Caco-2 (cell line): ENCODE measurements around the gene TTC27. TPM values are rescaled to one million over a fixed set of nuclear protein-coding genes. Genes with fewer than 3 reads are reported as not detected.

Experiments used
- BruUV-seq: library from RNA; stranded (reverse); fragments of 400-500 nt; replicated peaks from 2 replicates; lab custom pipeline; 2021; lab: Mats Ljungman, UMichigan
- CTCF ChIA-PET: fragments of 300-600 bp; sonication (Branson Sonifier 250); formaldehyde crosslinking; loops from one replicate; lab custom pipeline; 2022; ENCODE audit warnings: antibody characterized with exemption; lab: Charles Lee
- POLR2A ChIA-PET: fragments of 300-600 bp; sonication (Branson Sonifier 250); formaldehyde crosslinking; loops from one replicate; lab custom pipeline; 2022; ENCODE audit warnings: antibody characterized with exemption; lab: Charles Lee
- DNase-seq, 2 experiments: peaks; one replicate each; pipeline versions ENCODE4 v3.0.0 to v3.0.0-alpha.2; 2020 to 2022
- H3K27me3 ChIP-seq: replicated peaks from 2 replicates; pipeline ENCODE4 v1.6.0; 2011; ENCODE audit warnings: low read length; ENCODE audit not compliant: control insufficient read depth, insufficient read depth
- H3K36me3 ChIP-seq: 2 replicates; pipeline ENCODE4 v1.5.1; 2011; ENCODE audit warnings: low read length; ENCODE audit not compliant: control insufficient read depth, insufficient read depth
- H3K4me1 ChIP-seq: fragments of 250-450 bp; sonication (Bioruptor Pico); 2 replicates; pipeline ENCODE4 v1.5.1; 2020; ENCODE audit warnings: mild to moderate bottlenecking
- H3K4me3 ChIP-seq: 2 replicates; pipeline ENCODE4 v1.5.1; 2011; ENCODE audit warnings: low read depth, mild to moderate bottlenecking, control low read depth, low read length
- H3K9me3 ChIP-seq: fragments of 250-450 bp; sonication (Bioruptor Pico); 2 replicates; pipeline ENCODE4 v1.5.1; 2020; ENCODE audit warnings: mild to moderate bottlenecking, moderate library complexity
- H3K27ac Mint-ChIP-seq: one replicate; pipeline ENCODE4 v1.8.0; 2022; ENCODE audit warnings: mixed read lengths; ENCODE audit not compliant: unreplicated experiment
- H3K27me3 Mint-ChIP-seq: one replicate; pipeline ENCODE4 v1.8.0; 2022; ENCODE audit warnings: mixed read lengths; ENCODE audit not compliant: insufficient read depth, unreplicated experiment
- H3K36me3 Mint-ChIP-seq: one replicate; pipeline ENCODE4 v1.8.0; 2022; ENCODE audit warnings: mild to moderate bottlenecking, mixed read lengths; ENCODE audit not compliant: insufficient read depth, unreplicated experiment
- H3K4me1 Mint-ChIP-seq: one replicate; pipeline ENCODE4 v1.8.0; 2022; ENCODE audit warnings: low read depth, mixed read lengths; ENCODE audit not compliant: unreplicated experiment
- H3K4me3 Mint-ChIP-seq: one replicate; pipeline ENCODE4 v1.8.0; 2022; ENCODE audit warnings: mild to moderate bottlenecking, moderate library complexity, mixed read lengths; ENCODE audit not compliant: unreplicated experiment
- H3K9me3 Mint-ChIP-seq: one replicate; pipeline ENCODE4 v1.8.0; 2022; ENCODE audit warnings: mixed read lengths; ENCODE audit not compliant: unreplicated experiment
- CTCF ChIP-seq, 2 experiments: fragments of 200-600 bp in 1 of 2; IDR thresholded peaks; 1 replicate in 1 of 2; 2 replicates in 1 of 2; pipeline versions ENCODE4 v1.5.1 to v1.8.0; 2011 to 2022; ENCODE audit warnings: antibody characterized with exemption in 1 of 2, control low read depth in 1 of 2, inconsistent platforms in 1 of 2, low read depth in 1 of 2, low read length in 1 of 2, mild to moderate bottlenecking in 1 of 2, moderate library complexity in 1 of 2; ENCODE audit not compliant: insufficient read depth in 1 of 2, severe bottlenecking in 1 of 2, unreplicated experiment in 1 of 2
- intact Hi-C: fragments of 100-400 bp; cut with micrococcal nuclease; formaldehyde crosslinking; loops from one replicate; pipeline ENCODE4 v1.10.0; 2022; ENCODE audit not compliant: unreplicated experiment
- total RNA-seq: library from RNA; stranded (reverse); gene quantifications from 2 replicates; pipeline ENCODE4 v1.2.3, GENCODE V29; 2022

The TTC27 gene
- total RNA-seq, 1 experiment from 2014 or later: 20.6 TPM

GRCh38 chr2:32760628-32761027 is 132.8 kb downstream of the TTC27 start:
- Mint-ChIP-seq H3K36me3 (peaks cover 14% of the 10 kb centered on the region), H3K27me3 (no peaks in the 10 kb centered on the region), H3K9me3 (no peaks in the 10 kb centered on the region), H3K27ac (no peak overlapping the region), H3K4me3 (no peak overlapping the region), H3K4me1 (peaks cover 8% of the 10 kb centered on the region)
- TF ChIP-seq CTCF (IDR thresholded peaks at IDR 0.05; ENCODE audit: insufficient read depth in 1 of 2, low read depth in 1 of 2, low read length in 1 of 2, severe bottlenecking in 1 of 2, unreplicated experiment in 1 of 2): no peak
- H3K9me3 ChIP-seq: no peaks in the 10 kb centered on the region
- H3K36me3 ChIP-seq: no peaks in the 10 kb centered on the region
- intact Hi-C loops: no loop called here
- H3K27me3 ChIP-seq: no peaks in the 10 kb centered on the region
- no peak for DNase-seq
- POLR2A ChIA-PET: no interaction called here
- no peak overlapping the region for H3K4me3 ChIP-seq
- 0 out of 2 replicates have a peak, but pooled peaks cover 4% of the 10 kb centered on the region for H3K4me1 ChIP-seq
- CTCF ChIA-PET: no interaction called here
- BruUV-seq: no TSS peak

GRCh38 chr2:32768387-32769174 is 140.7 kb downstream of the TTC27 start:
- Mint-ChIP-seq H3K36me3 (no peaks in the 10 kb centered on the region), H3K4me3 (no peak overlapping the region), H3K27me3 (no peaks in the 10 kb centered on the region), H3K4me1 (peaks cover 3% of the 10 kb centered on the region), H3K9me3 (no peaks in the 10 kb centered on the region), H3K27ac (no peak overlapping the region)
- DNase-seq: no peak
- POLR2A ChIA-PET: no interaction called here
- intact Hi-C loops: no loop called here
- H3K4me1 ChIP-seq: 0 out of 2 replicates have a peak, but pooled peaks cover 4% of the 10 kb centered on the region
- H3K27me3 ChIP-seq: no peaks in the 10 kb centered on the region
- BruUV-seq: no TSS peak
- H3K9me3 ChIP-seq: no peaks in the 10 kb centered on the region
- no peaks in the 10 kb centered on the region for H3K36me3 ChIP-seq
- CTCF ChIA-PET: no interaction called here
- no peak overlapping the region for H3K4me3 ChIP-seq
- TF ChIP-seq CTCF (IDR thresholded peaks at IDR 0.05; ENCODE audit: insufficient read depth in 1 of 2, low read depth in 1 of 2, low read length in 1 of 2, severe bottlenecking in 1 of 2, unreplicated experiment in 1 of 2): no peak

GRCh38 chr2:32770360-32770759 is 142.5 kb downstream of the TTC27 start:
- no peaks in the 10 kb centered on the region for H3K4me1 ChIP-seq
- H3K27me3 ChIP-seq: no peaks in the 10 kb centered on the region
- no peaks in the 10 kb centered on the region for H3K9me3 ChIP-seq
- no peak overlapping the region for H3K27ac Mint-ChIP-seq
- no peak overlapping the region for H3K4me3 Mint-ChIP-seq
- TF ChIP-seq CTCF (IDR thresholded peaks at IDR 0.05; ENCODE audit: insufficient read depth in 1 of 2, low read depth in 1 of 2, low read length in 1 of 2, severe bottlenecking in 1 of 2, unreplicated experiment in 1 of 2): no peak
- no peaks in the 10 kb centered on the region for H3K27me3 Mint-ChIP-seq
- CTCF ChIA-PET: no interaction called here
- no peaks in the 10 kb centered on the region for H3K36me3 Mint-ChIP-seq
- POLR2A ChIA-PET: interaction anchor here (0.5 kb wide), 1 partner anchor 249 kb away, joined by 9 read pairs; no protein-coding TSS in a partner anchor
- H3K9me3 Mint-ChIP-seq: no peaks in the 10 kb centered on the region
- no peaks in the 10 kb centered on the region for H3K36me3 ChIP-seq
- intact Hi-C loops: loop anchor here (5.0 kb wide), 1 partner anchor 218 kb away; no protein-coding TSS in a partner anchor
- BruUV-seq: no TSS peak
- no peak overlapping the region for H3K4me3 ChIP-seq
- H3K4me1 Mint-ChIP-seq: peaks cover 5% of the 10 kb centered on the region
- no peak for DNase-seq
